Measurements from ENCODE around the gene MYO7A. TPM values are rescaled to one million over a fixed set of nuclear protein-coding genes. Genes with fewer than 3 reads are reported as not detected.

MYO7A gene
- total and polyA plus RNA-seq, 2 experiments from 2014 or later, result 0.48 to 1.6 TPM

DNA sequence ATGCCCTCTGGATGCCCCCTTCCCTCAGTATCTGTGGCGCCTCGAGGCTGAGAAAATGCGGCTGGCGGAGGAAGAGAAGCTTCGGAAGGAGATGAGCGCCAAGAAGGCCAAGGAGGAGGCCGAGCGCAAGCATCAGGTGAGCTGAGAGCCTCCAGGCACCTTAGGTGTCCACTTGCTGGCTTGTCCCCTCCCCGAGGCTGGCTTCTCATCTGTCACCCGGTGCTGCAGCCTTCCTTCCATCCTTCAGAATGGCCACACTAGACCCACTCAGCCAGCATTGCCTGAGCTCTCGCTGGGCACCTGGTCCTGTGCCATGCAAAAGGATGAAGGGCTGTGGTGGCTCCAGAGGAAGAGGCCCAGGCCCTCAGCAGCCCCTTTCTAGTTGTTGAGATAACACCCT, 52.3 kb downstream of the MYO7A start:
- no peaks in the 10 kb centered on the region for H3K27me3 ChIP-seq
- H3K4me1 ChIP-seq (ENCODE audit: low read depth), result peaks cover 4% of the 10 kb centered on the region
- H3K36me3 ChIP-seq, result no peaks in the 10 kb centered on the region
- no peak for DNase-seq (ENCODE audit: low read depth in 1 of 2, low spot score in 1 of 2)
- no peak overlapping the region for H3K4me3 ChIP-seq
- no peaks in the 10 kb centered on the region for H3K9me3 ChIP-seq (ENCODE audit: low read depth)
- no peak for TF ChIP-seq CTCF (IDR thresholded peaks at IDR 0.05; ENCODE audit: low read depth, low read length)
- H3K27ac ChIP-seq, result no peak overlapping the region

DNA sequence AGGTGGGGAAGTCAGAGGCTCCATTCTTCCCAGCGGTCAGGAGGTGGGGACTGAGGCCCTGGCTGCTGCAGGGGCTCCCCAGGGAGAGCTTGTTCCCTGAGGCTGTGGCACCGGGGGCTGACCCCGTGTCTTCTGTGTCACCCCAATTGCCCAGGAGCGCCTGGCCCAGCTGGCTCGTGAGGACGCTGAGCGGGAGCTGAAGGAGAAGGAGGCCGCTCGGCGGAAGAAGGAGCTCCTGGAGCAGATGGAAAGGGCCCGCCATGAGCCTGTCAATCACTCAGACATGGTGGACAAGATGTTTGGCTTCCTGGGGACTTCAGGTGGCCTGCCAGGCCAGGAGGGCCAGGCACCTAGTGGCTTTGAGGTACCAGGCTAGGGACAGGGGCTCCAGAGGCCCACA, 53.2 kb downstream of the MYO7A start:
- Histone ChIP-seq H3K27ac (no peak overlapping the region), H3K9me3 (ENCODE audit: low read depth) (no peaks in the 10 kb centered on the region), H3K27me3 (no peaks in the 10 kb centered on the region), H3K36me3 (no peaks in the 10 kb centered on the region), H3K4me1 (ENCODE audit: low read depth) (no peaks in the 10 kb centered on the region), H3K4me3 (no peak overlapping the region)
- TF ChIP-seq CTCF (IDR thresholded peaks at IDR 0.05; ENCODE audit: low read depth, low read length), result no peak
- no peak for DNase-seq (ENCODE audit: low read depth in 1 of 2, low spot score in 1 of 2)

- no peak for DNase-seq (ENCODE audit: low read depth in 1 of 2, low spot score in 1 of 2)
- no peak for TF ChIP-seq CTCF (IDR thresholded peaks at IDR 0.05; ENCODE audit: low read depth, low read length)
- Histone ChIP-seq H3K27ac (no peak overlapping the region), H3K27me3 (no peaks in the 10 kb centered on the region), H3K9me3 (ENCODE audit: low read depth) (no peaks in the 10 kb centered on the region), H3K4me3 (no peak overlapping the region), H3K4me1 (ENCODE audit: low read depth) (no peaks in the 10 kb centered on the region), H3K36me3 (no peaks in the 10 kb centered on the region)
Observed at GRCh38 chr11:77181799-77182541, 53.9 kb downstream of the MYO7A start.

DNA sequence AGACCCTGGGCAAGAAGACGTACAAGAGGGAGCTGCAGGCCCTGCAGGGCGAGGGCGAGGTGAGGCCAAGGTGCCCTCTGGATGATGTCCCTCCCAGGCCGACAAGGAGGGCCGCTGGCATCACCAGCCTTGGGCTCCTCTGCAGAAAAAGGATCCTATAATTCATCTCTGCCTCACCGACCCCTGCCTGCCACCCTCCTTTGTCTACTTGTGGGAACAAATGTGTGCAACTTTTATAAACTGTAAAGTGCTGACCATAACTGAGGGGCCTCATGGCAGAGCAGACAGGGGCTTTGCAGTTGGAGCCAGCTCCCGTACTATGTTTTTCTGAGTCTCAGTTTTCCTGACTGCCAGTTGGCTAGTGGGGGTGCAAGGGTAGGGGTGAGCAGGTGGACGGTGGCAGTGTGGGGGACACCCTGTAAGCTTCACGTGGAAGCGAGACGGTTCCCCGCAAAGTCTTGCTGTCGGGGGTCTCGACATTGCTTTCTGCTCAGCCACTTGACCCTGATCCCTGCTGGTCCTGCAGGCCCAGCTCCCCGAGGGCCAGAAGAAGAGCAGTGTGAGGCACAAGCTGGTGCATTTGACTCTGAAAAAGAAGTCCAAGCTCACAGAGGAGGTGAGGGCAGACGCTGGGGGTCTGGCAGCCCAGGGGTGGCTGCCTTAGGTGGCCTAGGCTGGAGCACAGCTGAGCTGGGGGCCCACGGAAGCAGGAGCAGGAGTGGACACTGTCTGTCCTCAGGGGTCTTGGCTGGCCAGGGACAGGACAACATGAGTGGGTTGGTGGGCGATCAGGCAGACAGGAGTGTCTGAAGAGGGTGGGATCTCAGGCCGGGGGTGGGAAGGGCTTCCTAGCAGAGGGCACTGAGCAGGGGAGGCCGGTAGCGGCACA, 54.7 kb downstream of the MYO7A start:
- H3K4me1 ChIP-seq (ENCODE audit: low read depth), result no peaks in the 10 kb centered on the region
- no peak for DNase-seq (ENCODE audit: low read depth in 1 of 2, low spot score in 1 of 2)
- TF ChIP-seq CTCF (IDR thresholded peaks at IDR 0.05; ENCODE audit: low read depth, low read length), result no peak
- H3K27me3 ChIP-seq, result no peaks in the 10 kb centered on the region
- H3K4me3 ChIP-seq, result no peak overlapping the region
- no peak overlapping the region for H3K27ac ChIP-seq
- no peaks in the 10 kb centered on the region for H3K36me3 ChIP-seq
- H3K9me3 ChIP-seq (ENCODE audit: low read depth), result no peaks in the 10 kb centered on the region

- TF ChIP-seq CTCF (IDR thresholded peaks at IDR 0.05; ENCODE audit: low read depth, low read length), result no peak
- Histone ChIP-seq H3K27me3 (no peaks in the 10 kb centered on the region), H3K9me3 (ENCODE audit: low read depth) (no peaks in the 10 kb centered on the region), H3K27ac (no peak overlapping the region), H3K36me3 (no peaks in the 10 kb centered on the region), H3K4me3 (no peak overlapping the region), H3K4me1 (ENCODE audit: low read depth) (no peaks in the 10 kb centered on the region)
- DNase-seq (ENCODE audit: low read depth in 1 of 2, low spot score in 1 of 2), result no peak
Observed at GRCh38 chr11:77183431-77183984, 55.5 kb downstream of the MYO7A start.

Data from cardiac muscle cell (in vitro differentiated cells and primary cell).